GM10266 (cell line): Measurements from ENCODE around the gene YPEL2.
A peak's percentile ranks its signal among the peaks of the same experiment; 100 is the strongest.

ENCODE experiments used
- DNase-seq: peaks from one replicate; pipeline ENCODE4 v3.0.0; 2012; ENCODE audit errors: extremely low spot score
- TF ChIP-seq, protein P1 (sequence below): IDR thresholded peaks from 2 replicates; pipeline ENCODE4 v1.5.1; 2012; ENCODE audit warnings: mild to moderate bottlenecking, low read depth; ENCODE audit not compliant: control insufficient read depth, insufficient read depth; ENCODE audit errors: missing control alignments

Gene YPEL2

DNA sequence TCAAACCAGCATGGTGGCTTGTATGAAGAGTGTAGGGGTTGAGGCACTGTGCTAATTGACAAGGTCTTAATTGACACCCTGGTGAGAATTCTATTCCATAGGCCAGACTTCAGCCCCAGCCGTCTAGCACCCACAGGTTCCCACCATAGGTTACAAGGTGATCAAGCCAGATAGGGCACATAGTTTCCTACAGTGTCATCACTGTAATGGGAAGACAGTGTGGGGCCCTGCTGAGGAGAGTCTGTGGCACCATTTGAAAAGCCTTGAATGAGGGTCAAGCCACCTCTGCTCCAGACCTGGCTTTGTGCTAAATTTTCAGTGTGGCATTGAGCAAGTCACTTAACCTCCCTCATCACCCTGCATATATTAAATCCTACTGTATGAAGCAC lies 36.2 kb downstream of the YPEL2 start:
- TF ChIP-seq, protein P1, sequence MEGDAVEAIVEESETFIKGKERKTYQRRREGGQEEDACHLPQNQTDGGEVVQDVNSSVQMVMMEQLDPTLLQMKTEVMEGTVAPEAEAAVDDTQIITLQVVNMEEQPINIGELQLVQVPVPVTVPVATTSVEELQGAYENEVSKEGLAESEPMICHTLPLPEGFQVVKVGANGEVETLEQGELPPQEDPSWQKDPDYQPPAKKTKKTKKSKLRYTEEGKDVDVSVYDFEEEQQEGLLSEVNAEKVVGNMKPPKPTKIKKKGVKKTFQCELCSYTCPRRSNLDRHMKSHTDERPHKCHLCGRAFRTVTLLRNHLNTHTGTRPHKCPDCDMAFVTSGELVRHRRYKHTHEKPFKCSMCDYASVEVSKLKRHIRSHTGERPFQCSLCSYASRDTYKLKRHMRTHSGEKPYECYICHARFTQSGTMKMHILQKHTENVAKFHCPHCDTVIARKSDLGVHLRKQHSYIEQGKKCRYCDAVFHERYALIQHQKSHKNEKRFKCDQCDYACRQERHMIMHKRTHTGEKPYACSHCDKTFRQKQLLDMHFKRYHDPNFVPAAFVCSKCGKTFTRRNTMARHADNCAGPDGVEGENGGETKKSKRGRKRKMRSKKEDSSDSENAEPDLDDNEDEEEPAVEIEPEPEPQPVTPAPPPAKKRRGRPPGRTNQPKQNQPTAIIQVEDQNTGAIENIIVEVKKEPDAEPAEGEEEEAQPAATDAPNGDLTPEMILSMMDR, result no peak
- no peak for DNase-seq

DNA sequence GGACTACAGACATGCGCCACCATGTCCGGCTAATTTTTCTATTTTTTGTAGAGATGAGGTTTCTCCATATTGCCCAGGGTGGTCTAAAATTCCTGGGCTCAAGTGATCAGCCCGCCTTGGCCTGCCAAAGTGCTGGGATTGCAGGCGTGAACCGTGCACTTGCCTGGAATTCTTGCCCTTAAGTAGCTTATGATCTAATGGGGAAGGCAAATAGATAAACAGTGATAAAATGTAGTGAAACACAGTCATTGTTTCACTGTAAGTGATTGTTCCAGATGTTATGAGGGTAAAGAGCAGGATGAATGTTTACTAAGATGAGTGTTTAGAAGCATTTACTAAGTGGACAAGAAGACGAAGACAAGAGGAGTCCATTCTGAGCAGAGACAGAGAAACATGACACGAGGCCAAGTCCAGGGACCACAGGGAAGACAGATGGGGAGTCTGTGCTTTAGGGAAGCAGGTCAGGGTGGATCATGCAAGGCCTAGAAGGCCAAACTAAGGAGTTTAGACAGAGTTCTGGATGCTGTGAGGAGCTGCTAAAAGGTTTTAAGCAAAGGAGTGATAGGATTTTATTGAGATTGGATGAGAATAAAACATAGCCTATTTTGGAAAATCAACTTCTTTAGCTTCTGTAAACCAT lies 36.9 kb downstream of the YPEL2 start:
- TF ChIP-seq, protein P1, result no peak

DNA sequence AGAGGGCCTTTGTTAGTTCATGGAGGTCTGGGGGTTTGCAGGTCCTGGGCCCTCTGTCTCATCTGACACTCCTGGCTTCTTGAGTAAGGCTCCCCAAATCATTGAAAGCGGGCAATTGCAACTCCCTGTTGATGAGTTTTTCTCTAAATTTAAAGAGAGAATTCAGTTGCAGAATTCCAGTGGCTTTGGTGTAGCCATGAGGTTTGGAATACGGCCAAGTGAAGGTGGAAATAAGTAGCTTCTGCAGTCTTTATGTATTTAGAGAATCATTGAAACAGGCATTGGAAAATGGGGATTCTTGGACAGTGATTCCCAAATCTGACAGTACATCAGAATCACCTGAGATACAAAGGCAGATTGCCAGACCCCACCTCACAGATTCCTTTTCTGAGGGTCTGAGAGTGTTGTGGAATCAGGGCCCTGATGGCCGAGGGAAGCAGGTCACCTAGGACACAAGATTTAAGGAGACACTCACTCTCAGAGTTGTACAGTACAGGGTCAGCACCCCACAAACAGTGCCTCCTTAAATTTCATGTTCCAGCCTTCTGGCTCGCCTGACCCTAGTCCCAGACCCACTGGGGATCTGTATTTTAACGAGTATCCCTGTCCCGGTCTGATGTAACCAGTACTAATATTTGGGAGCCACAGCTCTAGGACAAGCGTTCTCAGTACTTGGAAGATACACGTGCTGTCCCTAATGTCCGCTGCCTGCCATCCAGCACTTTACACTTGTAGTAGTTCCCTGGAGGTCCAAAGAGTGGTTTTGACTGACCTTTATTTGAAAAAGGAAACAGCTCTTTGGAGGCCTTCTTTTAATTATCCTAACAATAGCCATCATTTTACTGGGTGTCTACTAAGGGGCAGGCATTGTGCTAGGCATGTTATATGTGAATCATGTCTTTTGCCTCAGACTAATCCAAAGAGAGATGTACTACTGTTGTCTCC lies 37.8 kb downstream of the YPEL2 start:
- DNase-seq, result no peak
- TF ChIP-seq, protein P1, result no peak

More for the DNA sequence above, 36.9 kb downstream of the YPEL2 start:
- no peak for DNase-seq

DNA sequence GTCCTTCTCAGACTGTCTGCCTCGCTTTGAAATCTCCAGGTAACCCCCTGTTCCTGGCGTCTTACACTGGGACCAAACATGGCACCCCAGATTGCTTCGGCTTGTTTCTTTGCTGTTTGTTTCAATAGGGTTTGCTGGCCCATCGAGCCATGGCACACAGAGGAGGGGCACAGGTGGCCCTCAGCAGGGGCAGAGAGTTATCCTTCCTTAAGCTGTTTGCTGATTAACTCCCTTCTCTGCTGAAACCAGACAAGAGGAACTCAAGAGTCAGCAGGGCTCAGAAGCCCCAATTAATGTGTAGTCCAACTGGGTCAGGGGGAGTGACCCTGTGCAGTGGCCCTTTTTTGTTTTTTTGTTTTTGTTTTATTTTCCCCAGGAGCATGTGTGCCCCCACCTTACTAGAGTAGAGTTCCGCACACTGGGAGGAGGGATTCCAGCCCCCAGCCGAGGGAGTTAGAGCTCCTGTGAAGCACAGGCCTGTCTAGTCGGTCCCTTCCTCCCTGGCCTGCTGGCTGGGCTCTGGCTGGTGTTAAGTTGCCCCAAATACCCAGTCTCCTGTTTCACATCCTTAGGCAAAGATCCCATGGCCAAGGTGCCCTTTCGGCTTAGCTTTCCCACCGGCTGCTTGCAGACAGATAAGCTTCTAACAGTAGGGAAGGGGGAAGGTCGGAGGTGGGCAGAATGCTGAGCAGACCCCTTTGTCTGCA lies 39.3 kb downstream of the YPEL2 start:
- TF ChIP-seq, protein P1, result no peak
- no peak for DNase-seq

DNA sequence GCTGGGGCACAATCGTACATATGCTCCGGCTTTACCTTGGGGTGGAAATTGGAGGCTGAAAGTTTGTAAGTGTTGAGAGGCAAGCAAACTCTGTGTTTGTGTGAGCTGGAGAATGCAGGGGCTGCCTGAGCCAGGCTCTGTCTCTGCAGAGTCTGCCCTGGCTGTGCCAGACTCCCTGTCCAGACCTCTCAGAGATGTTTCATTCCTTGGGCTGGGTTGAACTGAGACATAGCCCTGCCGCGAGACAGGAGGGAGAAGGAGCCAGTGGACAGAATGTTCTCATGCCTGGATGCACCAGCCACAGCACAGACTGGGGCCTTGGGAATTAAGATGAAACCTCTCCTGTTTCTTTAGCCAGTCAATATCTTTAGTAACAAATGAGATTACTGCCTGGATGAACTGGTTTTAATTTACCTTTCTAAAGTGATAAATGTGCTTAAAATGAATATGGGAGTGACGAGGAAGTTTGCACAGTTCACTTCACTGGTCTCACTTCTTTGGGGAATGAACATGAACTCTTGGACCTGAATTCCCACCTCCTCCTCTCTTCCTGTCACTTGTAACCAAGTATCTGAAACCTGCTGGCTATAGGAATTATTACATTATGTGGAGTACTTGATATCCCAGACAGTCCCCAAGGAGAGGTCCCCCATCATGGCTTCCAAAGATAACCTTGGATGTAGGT lies 40.1 kb downstream of the YPEL2 start:
- no peak for DNase-seq
- TF ChIP-seq, protein P1, result no peak

DNA sequence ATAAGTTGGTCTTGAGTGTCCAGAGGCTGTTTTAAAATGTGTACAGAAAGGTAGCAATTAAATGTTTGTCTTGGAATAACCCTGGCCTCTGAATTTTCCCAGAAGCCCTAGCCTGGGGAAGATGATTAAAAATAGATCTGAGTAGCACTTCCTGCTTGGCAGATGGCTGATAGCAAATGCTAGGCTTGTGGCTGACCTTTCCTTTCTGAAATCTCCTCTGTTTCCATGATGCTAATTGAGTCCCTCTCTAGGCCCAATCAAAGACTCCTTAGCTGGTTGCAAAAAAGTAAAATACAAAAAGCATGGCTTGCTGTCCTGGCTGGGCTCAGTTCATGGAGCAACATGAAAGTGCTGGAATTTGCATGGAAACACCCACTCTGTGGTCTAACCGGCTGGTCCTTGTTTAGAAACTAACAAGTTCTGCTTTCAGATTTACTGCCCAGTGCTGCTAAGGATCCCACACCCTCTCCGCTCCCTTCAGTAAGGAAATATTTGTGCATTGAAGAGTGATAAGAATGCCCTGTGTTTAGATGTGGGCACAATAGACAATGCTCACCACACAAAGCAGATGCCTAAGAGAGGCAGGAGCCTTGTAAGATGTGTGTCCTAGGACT lies 40.8 kb downstream of the YPEL2 start:
- TF ChIP-seq, protein P1, result no peak
- DNase-seq, result peak; percentile 35
